GM23338 (cell line): ENCODE measurements around the gene TULP3.

Experiments used
- CREB1 ChIP-seq: fragments of 250-450 bp; sonication (Bioruptor Pico); IDR thresholded peaks from 2 replicates; pipeline ENCODE4 v1.5.0; 2020; ENCODE audit warnings: low read depth, mild to moderate bottlenecking, moderate library complexity
- EZH2 ChIP-seq: fragments of 200-600 bp; sonication (generic); IDR thresholded peaks from one replicate; pipeline ENCODE4 v1.8.0; 2017; ENCODE audit warnings: antibody characterized with exemption, mild to moderate bottlenecking, low read depth; ENCODE audit not compliant: unreplicated experiment
- EZH2phosphoT487 ChIP-seq: fragments of 200-600 bp; sonication (generic); IDR thresholded peaks from one replicate; pipeline ENCODE4 v1.8.1; 2018; ENCODE audit warnings: antibody characterized with exemption; ENCODE audit not compliant: unreplicated experiment
- JUNB ChIP-seq: IDR thresholded peaks from one replicate; pipeline ENCODE4 v1.6.1; 2016; ENCODE audit warnings: antibody characterized with exemption; ENCODE audit not compliant: unreplicated experiment
- NANOG ChIP-seq: IDR thresholded peaks from 2 replicates; pipeline ENCODE4 v1.6.1; 2016; ENCODE audit warnings: antibody characterized with exemption, borderline replicate concordance
- POLR2AphosphoS5 ChIP-seq: IDR thresholded peaks from 2 replicates; pipeline ENCODE4 v1.6.1; 2016; ENCODE audit warnings: antibody characterized with exemption, low read depth
- STAT1 ChIP-seq: IDR thresholded peaks from one replicate; pipeline ENCODE4 v1.6.1; 2016; ENCODE audit warnings: antibody characterized with exemption; ENCODE audit not compliant: unreplicated experiment
- ZNF114 ChIP-seq: fragments of 250-450 bp; sonication (Bioruptor Pico); IDR thresholded peaks from 2 replicates; pipeline ENCODE4 v1.5.0; 2020; ENCODE audit warnings: mild to moderate bottlenecking, moderate library complexity
- ZNF331 ChIP-seq: fragments of 250-450 bp; sonication (Bioruptor Pico); IDR thresholded peaks from 2 replicates; pipeline ENCODE4 v1.5.0; 2020; ENCODE audit warnings: low read depth, mild to moderate bottlenecking, moderate library complexity
- TF ChIP-seq, protein P1 (sequence below), 2 experiments: fragments of 200-600 bp in 1 of 2; sonication (generic) in 1 of 2; conservative IDR thresholded peaks; 2 replicates each; pipeline versions ENCODE4 v1.5.1 to v1.6.1; 2016 to 2017; ENCODE audit warnings: antibody characterized with exemption in 2 of 2, low read depth in 2 of 2, mild to moderate bottlenecking in 2 of 2, moderate library complexity in 1 of 2
- TF ChIP-seq, protein P2 (sequence below): IDR thresholded peaks from one replicate; pipeline ENCODE4 v1.6.1; 2018; ENCODE audit warnings: antibody characterized with exemption; ENCODE audit not compliant: unreplicated experiment
- TF ChIP-seq, protein P3 (sequence below): IDR thresholded peaks from 2 replicates; pipeline ENCODE4 v1.6.1; 2016; ENCODE audit warnings: antibody characterized with exemption

DNA sequence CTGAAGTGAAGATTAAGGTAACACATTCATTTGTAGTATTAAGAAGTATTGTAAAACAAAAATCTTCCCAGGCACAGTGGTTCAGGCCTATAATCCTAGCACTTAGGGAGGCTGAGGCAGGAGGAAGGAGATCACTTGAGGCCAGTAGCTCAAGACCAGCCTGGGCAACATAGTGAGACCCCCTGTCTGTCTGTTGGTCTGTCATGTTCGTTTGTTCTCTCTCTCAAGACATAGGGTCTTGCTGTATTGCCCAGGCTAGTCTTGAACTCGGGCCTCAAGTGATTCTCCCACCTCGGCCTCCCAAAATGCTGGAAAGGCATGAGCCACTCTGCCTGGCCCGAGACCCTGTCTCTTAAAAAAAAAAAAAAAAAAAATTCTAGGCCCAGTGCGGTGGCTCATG is 6.7 kb downstream of the TULP3 start:
- TF ChIP-seq JUNB (no peak), ZNF331 (CRISPR knock-in tag) (no peak), EZH2 (no peak), ZNF114 (CRISPR knock-in tag) (no peak), EZH2phosphoT487 (no peak), CREB1 (CRISPR knock-in tag) (no peak), NANOG (no peak), POLR2AphosphoS5 (no peak), STAT1 (no peak)
- TF ChIP-seq, protein P1, sequence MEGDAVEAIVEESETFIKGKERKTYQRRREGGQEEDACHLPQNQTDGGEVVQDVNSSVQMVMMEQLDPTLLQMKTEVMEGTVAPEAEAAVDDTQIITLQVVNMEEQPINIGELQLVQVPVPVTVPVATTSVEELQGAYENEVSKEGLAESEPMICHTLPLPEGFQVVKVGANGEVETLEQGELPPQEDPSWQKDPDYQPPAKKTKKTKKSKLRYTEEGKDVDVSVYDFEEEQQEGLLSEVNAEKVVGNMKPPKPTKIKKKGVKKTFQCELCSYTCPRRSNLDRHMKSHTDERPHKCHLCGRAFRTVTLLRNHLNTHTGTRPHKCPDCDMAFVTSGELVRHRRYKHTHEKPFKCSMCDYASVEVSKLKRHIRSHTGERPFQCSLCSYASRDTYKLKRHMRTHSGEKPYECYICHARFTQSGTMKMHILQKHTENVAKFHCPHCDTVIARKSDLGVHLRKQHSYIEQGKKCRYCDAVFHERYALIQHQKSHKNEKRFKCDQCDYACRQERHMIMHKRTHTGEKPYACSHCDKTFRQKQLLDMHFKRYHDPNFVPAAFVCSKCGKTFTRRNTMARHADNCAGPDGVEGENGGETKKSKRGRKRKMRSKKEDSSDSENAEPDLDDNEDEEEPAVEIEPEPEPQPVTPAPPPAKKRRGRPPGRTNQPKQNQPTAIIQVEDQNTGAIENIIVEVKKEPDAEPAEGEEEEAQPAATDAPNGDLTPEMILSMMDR (conservative IDR thresholded peaks at IDR 0.05; ENCODE audit: low read depth in 2 of 2) = no peak
- TF ChIP-seq, protein P2, sequence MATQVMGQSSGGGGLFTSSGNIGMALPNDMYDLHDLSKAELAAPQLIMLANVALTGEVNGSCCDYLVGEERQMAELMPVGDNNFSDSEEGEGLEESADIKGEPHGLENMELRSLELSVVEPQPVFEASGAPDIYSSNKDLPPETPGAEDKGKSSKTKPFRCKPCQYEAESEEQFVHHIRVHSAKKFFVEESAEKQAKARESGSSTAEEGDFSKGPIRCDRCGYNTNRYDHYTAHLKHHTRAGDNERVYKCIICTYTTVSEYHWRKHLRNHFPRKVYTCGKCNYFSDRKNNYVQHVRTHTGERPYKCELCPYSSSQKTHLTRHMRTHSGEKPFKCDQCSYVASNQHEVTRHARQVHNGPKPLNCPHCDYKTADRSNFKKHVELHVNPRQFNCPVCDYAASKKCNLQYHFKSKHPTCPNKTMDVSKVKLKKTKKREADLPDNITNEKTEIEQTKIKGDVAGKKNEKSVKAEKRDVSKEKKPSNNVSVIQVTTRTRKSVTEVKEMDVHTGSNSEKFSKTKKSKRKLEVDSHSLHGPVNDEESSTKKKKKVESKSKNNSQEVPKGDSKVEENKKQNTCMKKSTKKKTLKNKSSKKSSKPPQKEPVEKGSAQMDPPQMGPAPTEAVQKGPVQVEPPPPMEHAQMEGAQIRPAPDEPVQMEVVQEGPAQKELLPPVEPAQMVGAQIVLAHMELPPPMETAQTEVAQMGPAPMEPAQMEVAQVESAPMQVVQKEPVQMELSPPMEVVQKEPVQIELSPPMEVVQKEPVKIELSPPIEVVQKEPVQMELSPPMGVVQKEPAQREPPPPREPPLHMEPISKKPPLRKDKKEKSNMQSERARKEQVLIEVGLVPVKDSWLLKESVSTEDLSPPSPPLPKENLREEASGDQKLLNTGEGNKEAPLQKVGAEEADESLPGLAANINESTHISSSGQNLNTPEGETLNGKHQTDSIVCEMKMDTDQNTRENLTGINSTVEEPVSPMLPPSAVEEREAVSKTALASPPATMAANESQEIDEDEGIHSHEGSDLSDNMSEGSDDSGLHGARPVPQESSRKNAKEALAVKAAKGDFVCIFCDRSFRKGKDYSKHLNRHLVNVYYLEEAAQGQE = no peak
- TF ChIP-seq, protein P3, sequence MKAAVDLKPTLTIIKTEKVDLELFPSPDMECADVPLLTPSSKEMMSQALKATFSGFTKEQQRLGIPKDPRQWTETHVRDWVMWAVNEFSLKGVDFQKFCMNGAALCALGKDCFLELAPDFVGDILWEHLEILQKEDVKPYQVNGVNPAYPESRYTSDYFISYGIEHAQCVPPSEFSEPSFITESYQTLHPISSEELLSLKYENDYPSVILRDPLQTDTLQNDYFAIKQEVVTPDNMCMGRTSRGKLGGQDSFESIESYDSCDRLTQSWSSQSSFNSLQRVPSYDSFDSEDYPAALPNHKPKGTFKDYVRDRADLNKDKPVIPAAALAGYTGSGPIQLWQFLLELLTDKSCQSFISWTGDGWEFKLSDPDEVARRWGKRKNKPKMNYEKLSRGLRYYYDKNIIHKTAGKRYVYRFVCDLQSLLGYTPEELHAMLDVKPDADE = no peak
